ENCODE results near the gene DNAJB4.
A peak's percentile ranks its signal among the peaks of the same experiment; 100 is the strongest.
"Not testable (repeated sequence)": the region's sequence is repeated elsewhere in the genome, so short reads cannot be mapped to it uniquely, and the experiment has no call there.

DNAJB4 gene

DNA sequence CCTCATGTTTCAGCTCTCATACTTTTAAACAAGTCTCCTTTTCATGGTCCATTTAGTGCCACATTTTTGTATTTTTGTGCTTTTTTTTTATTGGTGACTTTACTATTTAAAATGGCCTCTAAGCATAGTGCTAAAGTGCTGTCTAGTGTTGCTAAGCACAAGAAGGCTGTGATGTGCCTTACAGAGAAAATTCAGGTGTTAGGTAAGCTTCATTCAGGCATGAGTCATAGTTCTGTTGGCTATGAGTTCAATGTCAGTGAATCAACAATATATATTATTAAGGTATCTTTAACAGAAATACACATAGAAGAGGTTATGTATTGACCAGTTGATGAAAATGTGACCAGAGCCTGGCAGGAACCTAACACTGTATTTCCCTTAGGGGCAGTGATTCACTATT, 13.1 kb upstream of the DNAJB4 start:
- DNase-seq = no peak

DNA sequence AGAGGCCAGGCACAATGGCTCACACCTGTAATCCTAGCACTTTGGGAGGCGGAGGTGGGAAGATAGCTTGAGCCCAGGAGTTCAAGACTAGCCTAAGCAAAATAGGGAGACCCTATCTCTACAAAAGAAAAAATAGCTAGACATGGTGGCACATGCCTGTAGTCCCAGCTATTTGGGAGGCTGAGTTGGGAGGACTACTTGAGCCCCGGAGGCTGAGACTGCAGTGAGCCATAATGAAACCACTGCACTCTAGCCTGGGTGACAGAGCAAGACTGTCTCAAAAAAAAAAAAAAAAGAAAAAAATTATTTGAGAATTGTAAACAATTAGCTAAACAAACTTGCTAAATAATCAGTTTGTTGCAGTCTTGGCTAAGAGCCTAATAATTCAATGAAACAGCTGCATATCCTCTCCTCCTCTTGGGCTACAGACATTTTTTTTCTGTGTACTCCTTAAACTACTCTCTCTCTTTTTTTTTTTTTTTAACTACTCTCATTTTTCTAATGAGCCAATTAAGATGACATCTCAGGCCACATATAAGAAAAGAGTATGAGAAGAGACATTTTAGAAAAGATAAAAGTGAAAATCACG, 10.5 kb upstream of the DNAJB4 start:
- DNase-seq = no peak

DNA sequence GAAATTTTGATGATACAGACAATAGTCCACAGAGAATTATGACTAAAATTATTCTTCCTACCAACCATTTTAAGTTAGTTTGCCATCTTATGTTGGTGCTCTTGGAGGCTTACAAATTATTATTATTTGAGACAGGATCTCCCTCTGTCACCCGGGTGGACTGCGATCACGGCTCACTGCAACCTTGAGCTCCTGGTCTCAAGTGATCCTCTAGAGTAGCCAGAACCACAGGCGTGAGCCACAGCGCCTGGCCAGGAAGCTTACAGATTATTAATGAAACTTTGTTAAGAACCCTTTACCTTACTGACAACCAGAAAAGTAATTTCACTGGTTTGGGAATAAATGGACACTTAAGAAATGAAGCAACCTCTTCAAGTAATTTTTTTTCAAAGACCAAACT, 8.0 kb upstream of the DNAJB4 start:
- DNase-seq = no peak

GRCh38 chr1:78000536-78000935, 4.2 kb upstream of the DNAJB4 start:
- not testable (repeated sequence) for DNase-seq

GRCh38 chr1:78003070-78003746, 1.5 kb upstream of the DNAJB4 start:
- no peak for DNase-seq

GRCh38 chr1:78003882-78004718, 639 bp upstream of the DNAJB4 start:
- no peak for DNase-seq

- DNase-seq = no peak
These were observed 646 bp downstream of the DNAJB4 start for GRCh38 chr1:78005448-78005722.

DNA sequence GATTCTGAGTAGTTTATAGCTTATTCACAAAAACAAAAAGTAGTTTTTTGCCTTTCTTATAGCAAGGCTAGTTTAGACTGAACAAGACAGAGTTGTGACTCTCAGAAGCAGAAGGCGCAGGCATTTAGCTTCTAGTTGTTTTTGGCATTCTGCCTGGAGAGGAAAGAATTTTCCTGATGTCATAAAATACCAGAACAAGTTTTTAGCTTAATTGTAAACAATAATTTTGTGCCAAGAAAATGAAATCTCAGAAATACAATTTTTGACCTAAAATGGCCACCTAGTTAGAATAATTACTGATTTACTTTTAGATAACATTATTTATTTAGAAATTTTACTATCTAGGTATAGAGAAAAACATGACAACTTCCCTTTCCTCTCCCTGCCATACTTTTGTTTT, 1.0 kb downstream of the DNAJB4 start:
- no peak for DNase-seq

- DNase-seq = no peak
These were observed 1.8 kb downstream of the DNAJB4 start for GRCh38 chr1:78006521-78006920.

DNA sequence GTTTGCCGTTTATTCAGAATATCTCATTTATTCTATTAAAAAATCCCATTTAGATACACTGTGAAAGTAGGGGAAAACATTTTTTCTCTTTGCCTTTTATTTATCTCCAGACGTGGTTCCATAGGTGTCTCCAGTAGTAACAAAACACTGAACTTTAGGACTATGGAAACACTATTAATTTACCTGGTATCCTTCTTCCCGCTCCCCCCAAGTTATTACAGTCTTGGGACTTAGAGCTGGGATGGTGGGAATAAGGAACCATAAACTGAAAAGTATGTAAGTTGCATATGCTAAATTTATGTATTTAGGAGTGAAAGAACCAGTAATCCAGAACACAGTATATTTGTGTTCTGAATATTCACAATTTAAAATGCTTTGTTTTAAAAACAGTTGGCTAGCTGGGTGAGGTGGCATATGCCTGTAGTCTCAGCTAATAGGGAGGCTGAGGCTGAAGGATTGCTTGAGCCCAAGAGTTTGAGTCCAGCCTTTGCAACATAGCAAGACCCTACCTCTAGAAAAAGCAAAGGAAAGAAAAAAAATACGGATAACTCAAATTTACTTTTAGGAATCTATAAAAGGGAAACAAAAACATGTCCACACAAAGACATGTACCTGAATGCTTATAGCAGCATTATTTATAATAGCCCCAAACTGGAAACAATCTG, 3.1 kb downstream of the DNAJB4 start:
- no peak for DNase-seq

- no peak for DNase-seq
These were observed 4.5 kb downstream of the DNAJB4 start for GRCh38 chr1:78009276-78009675.

- no peak for DNase-seq
These were observed 5.1 kb downstream of the DNAJB4 start for GRCh38 chr1:78009836-78010235.

GRCh38 chr1:78011050-78011449, 6.3 kb downstream of the DNAJB4 start:
- DNase-seq = no peak

- no peak for DNase-seq
These were observed 10.4 kb downstream of the DNAJB4 start for GRCh38 chr1:78015148-78015547.

GRCh38 chr1:78019024-78019423, 14.3 kb downstream of the DNAJB4 start:
- no peak for DNase-seq

DNA sequence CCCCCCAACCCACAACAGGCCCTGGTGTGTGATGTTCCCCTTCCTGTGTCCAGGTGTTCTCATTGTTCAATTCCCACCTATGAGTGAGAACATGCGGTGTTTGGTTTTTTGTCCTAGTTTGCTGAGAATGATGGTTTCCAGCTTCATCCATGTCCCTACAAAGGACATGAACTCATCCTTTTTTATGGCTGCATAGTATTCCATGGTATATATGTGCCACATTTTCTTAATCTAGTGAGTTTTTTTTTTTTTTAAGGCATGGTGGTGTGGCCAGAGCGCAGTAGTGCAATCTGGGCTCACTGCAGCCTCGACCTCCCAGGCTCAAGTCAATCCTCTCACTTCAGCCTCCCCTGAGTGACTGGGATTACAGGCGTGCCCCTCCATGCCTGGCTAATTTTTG, 16.4 kb downstream of the DNAJB4 start:
- DNase-seq = not testable (repeated sequence)

DNA sequence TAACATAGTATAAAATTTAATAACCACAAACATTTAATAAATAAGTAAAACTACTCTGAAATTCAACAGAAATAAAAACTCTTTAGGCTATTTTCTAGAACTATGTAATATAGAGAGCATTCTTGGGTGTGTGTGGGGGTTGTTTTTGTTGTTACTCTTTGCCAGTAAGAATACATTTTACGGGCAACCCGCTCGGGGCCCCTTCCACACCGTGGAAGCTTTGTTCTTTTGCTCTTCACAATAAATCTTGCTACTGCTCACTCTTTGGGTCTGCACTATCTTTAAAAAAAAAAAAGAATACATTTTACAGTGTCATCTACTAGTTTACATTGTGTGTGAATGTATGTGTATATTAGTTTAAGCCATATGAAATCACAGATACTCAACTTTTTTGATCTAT, 25.1 kb downstream of the DNAJB4 start:
- DNase-seq = no peak

- no peak for DNase-seq
These were observed 28.5 kb downstream of the DNAJB4 start for GRCh38 chr1:78032996-78033796.

GRCh38 chr1:78033797-78034172, 29.0 kb downstream of the DNAJB4 start:
- DNase-seq = no peak

DNA sequence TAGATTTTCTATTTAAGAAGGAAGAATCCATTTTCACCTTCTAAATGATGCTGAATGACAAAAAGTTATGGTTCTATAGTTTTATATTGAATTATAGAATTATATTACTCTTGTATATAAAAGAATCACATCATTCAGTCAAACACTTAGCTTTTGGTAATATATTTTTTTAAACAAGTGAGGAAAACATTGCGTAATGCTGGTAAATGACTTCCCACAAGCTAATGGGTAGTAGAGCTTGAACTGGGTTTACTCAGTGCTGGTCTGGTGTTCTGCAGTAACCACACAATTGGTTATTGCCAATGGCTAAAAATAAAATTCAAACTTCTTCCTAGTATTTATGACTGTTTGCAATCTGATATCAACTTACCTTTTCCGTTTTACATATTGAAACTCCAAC, 30.4 kb downstream of the DNAJB4 start:
- DNase-seq = no peak

- DNase-seq = no peak
These were observed 31.7 kb downstream of the DNAJB4 start for GRCh38 chr1:78036450-78036849.

GRCh38 chr1:78038071-78038470, 33.3 kb downstream of the DNAJB4 start:
- no peak for DNase-seq

DNA sequence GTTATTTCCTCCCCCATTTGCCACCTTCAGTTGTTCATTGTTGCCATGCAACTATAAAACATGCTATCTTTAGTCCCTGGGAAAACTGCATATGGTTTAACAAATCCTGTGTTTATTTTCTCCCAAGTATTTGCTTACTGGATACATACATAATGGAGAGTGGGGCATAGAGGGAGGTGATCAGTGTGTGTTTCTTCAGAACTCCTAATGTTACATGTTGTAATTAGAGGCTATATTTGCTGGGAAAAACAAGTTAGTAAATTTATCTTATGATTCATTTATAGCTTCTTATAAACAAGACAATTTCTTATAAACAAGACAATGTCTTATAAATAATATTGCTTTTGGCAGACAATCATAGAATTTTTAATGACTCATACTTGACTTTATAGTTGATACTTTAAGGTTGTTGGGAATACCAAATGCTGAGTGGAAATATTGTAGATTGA, 33.8 kb downstream of the DNAJB4 start:
- DNase-seq = peak; percentile 23
